ENCODE data around the gene PEX5L.

The PEX5L gene

GRCh38 chr3:179768080-179768479 lies 268.7 kb downstream of the PEX5L start:
- DNase-seq = peak; percentile 29 to 71

- DNase-seq = no peak
These were observed 270.2 kb downstream of the PEX5L start for GRCh38 chr3:179766416-179767133.

- no peak for DNase-seq
These were observed 271.3 kb downstream of the PEX5L start for GRCh38 chr3:179765396-179765795.

GRCh38 chr3:179760944-179761343 lies 275.8 kb downstream of the PEX5L start:
- DNase-seq = no peak

- peak in 1 of 2 experiments; percentile 36 for DNase-seq
These were observed 285.9 kb downstream of the PEX5L start for GRCh38 chr3:179750720-179751328.

- DNase-seq = no peak
These were observed 291.0 kb downstream of the PEX5L start for GRCh38 chr3:179745716-179746115.

GRCh38 chr3:179745079-179745478 lies 291.7 kb downstream of the PEX5L start:
- no peak for DNase-seq

Measured in NCI-H446 (cell line).